Femur (tissue), 1 donor: Measurements from ENCODE around the gene CDHR2.
A peak's percentile ranks its signal among the peaks of the same experiment; 100 is the strongest.
"Not testable (repeated sequence)": the region's sequence is repeated elsewhere in the genome, so short reads cannot be mapped to it uniquely, and the experiment has no call there.

ENCODE experiments used
- DNase-seq: peaks from one replicate; pipeline ENCODE4 v3.0.0-alpha.2; 2017

CDHR2 gene

DNA sequence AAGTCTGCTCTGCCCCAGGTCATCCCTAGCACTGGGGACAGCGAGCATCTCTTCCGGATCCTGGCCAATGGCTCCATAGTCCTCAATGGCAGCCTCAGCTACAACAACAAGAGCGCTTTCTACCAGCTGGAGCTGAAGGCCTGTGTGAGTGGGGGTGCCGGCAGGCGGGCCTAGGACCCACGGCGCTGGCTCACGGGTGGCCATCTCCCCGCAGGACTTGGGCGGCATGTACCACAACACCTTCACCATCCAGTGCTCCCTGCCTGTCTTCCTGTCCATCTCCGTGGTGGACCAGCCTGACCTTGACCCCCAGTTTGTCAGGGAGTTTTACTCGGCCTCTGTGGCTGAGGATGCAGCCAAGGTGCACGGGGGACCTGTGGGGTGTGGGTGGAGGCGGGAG, 25.9 kb downstream of the CDHR2 start:
- no peak for DNase-seq

DNA sequence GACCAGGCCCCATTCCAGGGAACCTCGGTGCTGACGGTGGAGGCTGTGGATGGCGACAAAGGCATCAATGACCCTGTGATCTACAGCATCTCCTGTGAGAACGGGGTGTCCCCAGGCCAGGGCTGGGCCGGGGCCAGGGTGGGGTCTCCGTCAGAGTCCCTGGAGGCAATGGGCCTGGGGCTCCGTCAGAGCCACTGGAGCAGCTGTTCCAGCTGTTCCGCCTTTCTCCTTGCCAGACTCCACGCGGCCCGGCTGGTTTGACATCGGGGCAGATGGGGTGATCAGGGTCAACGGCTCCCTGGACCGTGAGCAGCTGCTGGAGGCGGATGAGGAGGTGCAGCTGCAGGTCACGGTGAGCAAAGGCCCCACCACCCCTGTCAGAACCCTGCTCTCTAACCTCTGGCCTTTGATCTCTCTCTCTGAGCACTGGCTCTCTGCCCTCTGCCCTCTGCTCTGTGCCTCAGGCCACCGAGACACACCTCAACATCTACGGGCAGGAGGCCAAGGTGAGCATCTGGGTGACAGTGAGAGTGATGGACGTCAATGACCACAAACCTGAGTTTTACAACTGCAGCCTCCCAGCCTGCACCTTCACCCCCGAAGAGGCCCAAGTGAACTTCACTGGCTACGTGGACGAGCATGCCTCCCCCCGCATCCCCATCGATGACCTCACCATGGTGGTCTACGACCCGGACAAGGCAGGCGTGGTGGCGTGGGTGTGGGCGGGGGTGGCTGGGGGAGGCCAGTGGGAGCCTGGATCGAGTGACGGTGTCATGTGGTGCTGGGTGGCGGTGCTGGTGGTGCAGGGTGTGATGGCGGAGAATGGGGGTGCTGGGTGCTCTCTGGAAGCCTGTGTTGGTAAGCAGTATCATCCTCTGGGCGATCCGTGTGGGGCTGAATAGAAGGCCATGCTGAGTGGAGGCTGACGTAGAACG, 26.6 kb downstream of the CDHR2 start:
- no peak for DNase-seq

DNA sequence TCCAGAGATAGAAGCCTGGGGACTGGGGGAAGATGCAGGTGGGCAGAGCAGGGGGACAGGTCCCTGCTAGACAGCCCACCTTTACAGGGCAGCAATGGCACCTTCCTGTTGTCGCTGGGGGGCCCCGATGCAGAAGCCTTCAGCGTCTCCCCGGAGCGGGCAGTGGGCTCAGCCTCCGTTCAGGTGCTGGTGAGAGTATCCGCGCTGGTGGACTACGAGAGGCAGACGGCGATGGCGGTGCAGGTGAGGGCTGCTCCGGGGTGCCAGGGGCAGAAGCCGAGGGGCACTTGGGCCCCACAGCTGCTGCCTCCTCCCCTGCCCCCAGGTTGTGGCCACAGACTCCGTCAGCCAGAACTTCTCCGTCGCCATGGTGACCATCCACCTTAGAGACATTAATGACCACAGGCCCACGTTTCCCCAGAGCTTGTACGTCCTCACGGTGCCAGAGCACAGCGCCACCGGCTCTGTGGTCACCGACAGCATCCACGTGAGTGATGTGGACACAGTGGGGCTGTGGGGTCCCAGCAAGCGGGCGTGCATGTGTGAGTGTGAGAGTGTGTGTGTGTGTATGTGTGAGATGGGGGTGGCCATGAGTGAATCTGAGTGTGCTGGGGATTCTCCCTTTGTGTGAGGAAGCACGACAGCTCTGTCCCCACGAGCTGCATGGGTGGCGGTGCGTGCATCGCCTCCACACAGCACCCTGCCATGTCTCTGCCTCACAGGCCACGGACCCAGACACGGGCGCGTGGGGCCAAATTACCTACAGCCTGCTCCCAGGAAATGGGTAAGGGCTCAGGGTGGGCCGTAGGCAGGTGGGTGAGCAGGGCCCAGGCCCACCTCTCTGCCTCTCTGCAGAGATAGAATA, 28.4 kb downstream of the CDHR2 start:
- no peak for DNase-seq

DNA sequence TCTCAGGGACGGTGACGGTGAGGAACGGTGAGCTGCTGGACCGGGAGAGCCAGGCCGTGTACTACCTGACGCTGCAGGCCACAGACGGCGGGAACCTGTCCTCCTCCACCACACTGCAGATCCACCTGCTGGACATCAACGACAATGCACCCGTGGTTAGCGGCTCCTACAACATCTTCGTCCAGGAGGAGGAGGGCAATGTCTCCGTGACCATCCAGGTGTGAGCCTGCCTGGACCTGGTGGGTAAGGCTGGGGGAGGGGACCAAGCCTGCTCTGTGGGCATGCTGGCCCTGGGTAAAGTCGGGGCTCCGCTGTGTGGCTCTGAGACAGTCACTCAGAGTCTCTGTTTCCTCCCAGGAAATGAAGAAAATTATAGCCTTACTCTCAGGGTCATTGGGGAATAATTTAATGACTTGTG, 29.3 kb downstream of the CDHR2 start:
- DNase-seq: peak; percentile 48

DNA sequence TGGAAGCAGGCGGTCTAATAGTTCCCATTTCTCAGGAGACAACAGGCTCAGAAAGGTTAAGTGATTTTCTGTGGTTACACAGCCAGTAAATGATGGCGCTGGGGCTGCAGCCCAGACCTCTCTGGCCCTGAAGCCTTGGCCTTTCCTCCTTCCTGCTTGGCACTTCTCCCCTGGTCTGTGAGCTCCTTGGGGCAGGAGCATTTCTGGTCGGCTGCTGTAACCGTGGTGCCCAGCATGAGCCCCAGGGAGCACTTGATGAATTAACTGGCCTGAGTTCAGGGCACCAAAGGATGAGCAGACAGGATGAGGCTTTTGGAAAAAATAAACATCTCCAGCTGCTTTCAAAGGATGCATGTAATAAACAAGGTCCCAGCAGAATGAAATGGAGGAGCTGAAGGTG, 30.2 kb downstream of the CDHR2 start:
- DNase-seq: no peak

DNA sequence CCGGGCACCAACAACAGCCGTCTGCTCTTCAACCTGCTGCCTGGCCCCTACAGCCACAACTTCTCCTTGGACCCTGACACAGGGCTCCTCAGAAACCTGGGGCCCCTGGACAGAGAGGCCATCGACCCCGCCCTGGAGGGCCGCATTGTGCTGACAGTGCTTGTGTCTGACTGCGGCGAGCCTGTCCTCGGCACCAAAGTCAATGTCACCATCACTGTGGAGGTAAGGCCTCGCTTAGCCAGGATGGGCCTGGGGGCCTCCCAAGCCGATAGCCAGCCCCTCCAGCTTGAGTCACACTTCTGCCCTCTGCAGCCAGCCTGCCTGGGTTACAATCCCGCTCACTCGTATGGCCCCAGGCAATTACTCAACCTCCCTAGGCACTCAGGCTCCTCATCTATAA, 32.2 kb downstream of the CDHR2 start:
- no peak for DNase-seq

DNA sequence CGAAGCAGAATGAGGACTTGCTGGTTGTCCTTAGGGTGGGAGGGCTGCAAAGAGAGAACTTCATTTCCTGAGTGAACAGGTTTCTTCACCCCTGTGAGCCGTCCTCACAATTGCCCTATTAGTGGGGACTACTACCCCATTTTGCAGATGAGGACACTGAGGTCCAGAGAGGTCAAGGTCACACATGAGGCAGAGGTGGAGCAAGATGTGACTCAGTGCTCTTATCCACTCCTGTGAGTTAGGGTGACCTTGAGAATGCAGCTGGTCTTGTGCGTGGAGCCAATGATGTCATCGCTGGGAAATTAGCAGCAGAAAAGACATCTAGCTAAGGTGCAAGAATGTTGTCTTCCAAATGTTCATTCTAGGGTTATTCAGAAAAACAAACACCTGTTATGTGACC, 33.9 kb downstream of the CDHR2 start:
- no peak for DNase-seq

DNA sequence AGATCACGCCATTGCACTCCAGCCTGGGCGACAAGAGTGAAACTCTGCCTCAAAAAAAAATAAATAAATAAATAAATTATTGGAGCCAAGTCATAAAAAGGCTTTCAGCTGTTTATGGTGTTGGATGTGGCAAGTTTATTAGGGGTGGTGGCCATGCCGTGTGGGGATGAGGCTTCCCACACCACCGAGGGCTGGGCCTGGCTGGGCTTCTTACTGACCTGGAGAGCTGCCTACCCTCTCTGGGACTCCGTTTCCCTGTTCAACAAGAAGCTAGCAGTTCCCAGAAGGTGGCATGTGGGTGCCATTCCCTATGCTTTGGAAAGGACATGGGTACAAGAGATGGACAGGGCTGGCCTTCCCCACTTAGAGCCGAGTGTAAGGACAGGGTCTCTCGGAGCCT, 38.3 kb downstream of the CDHR2 start:
- DNase-seq: no peak

DNA sequence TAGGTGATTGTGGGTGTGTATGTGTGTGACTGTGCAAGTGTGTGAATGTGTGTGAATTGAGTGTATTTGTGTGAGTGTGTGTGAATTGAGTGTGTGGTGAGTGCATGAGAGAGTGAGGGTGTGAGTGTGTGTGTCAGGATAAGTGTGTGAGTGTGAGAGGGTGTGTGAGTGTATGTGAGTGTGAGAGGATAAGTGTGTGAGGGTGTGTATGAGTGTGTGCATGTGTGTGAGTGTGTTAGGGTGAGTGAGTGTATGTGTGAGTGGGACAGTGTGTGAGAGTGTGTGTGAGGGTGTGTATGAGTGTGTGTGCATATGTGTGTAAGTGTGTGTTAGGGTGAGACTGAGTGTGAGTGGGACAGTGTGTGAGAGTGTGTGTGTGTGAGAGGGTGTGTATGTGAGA, 39.2 kb downstream of the CDHR2 start:
- no peak for DNase-seq

DNA sequence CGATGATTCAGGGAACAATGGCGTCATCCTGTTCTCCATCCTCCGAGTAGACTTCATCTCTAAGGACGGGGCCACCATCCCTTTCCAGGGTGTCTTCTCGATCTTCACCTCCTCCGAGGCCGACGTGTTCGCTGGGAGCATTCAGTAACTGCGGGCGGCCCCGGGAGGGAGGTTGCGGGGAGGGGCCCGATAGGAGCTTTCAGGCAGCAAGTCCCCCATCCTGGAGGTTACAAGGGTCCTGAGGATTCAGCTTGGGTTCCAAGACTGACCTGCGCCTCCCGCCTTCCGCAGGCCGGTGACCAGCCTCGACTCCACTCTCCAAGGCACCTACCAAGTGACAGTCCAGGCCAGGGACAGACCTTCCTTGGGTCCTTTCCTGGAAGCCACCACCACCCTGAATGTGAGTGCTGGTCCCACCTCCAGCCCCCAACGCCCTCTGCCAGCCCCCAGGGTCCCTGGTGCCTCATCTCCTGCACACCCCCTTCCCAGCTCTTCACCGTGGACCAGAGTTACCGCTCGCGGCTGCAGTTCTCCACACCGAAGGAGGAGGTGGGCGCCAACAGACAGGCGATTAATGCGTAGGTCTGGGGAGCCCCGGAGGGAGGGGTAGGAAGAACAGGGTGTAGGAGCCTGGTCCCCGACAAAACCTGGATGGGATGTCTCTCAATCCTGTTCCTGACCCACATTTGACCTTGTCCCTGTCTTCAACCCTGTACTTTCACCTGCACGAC, 40.1 kb downstream of the CDHR2 start:
- DNase-seq: no peak

DNA sequence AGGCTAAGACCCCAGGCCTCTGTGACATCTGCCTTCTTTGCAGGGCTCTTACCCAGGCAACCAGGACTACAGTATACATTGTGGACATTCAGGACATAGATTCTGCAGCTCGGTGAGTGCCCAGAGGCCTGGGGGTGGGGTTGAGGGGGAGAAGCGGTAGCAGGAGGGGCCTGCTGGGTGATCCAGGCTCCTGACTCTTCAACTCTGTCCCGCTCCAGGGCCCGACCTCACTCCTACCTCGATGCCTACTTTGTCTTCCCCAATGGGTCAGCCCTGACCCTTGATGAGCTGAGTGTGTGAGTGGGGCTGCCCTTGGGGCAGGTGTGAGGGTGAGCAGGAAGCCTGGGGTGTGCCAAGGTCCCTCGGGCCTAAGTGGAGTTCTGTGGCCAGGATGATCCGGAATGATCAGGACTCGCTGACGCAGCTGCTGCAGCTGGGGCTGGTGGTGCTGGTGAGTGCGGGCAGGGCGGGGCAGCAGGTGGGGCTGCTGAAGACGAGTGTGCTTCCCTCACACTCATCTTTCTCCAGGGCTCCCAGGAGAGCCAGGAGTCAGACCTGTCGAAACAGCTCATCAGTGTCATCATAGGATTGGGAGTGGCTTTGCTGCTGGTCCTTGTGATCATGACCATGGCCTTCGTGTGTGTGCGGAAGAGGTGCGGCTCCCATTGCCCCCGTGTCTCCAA, 41.0 kb downstream of the CDHR2 start:
- no peak for DNase-seq

DNA sequence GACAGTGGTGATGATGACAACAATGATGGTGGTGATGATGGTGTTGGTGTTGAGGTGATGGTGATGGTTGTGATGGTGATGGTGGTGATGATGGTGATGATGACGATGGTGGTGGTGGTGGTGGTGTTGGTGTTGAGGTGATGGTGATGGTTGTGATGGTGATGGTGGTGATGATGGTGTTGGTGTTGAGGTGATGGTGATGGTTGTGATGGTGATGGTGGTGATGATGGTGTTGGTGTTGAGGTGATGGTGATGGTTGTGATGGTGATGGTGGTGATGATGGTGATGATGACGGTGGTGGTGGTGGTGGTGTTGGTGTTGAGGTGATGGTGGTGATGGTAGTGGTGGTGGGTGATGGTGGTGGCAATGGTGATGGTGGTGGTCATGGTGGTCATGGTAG, 42.5 kb downstream of the CDHR2 start:
- not testable (repeated sequence) for DNase-seq

DNA sequence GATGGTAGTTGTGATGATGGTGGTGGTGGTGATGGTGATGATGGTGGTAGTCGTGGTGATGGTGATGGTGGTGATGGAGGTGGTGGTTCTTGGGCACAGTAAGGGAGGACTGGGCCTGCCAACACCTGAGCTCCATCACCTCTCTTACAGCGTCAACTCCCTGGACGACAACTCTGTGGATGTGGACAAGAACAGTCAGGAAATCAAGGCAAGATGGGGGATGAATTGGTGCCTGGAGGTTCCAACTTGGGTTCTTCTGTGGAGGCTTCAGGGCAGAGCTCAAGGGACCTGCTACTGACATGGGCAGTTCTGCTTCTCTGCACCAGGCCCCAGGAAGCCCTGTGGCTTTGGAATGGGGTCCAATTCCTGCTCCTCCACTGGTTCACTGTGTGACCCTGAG, 43.4 kb downstream of the CDHR2 start:
- DNase-seq: no peak

DNA sequence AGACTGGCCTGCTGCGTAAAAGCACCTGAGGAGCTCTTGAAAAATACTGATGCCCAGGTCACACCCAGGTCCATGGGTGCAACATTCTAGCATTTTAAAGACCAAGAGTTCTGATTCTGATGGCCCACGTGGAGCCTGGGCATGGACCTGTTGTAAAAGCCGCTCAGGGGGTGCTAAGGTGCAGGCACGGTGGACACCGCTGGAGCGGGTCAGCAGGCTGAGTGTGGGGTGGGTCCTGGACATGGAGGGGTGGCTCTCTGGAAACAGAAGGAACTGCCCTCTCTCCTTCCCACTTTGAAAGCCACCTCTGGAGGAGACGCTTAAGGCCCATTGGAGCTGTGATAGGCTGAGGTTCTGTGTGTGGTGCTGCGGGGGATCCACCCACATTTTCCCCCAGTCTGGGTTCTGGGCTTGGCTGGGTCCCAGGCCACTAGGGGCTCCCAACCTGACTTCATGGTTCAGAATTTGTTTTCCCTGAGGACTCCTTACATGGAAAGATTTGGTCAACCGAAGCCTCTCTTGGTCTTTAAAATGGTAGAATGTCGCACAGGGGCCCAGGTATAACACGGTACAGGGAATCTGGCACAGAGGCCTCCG, 44.2 kb downstream of the CDHR2 start:
- DNase-seq: no peak

DNA sequence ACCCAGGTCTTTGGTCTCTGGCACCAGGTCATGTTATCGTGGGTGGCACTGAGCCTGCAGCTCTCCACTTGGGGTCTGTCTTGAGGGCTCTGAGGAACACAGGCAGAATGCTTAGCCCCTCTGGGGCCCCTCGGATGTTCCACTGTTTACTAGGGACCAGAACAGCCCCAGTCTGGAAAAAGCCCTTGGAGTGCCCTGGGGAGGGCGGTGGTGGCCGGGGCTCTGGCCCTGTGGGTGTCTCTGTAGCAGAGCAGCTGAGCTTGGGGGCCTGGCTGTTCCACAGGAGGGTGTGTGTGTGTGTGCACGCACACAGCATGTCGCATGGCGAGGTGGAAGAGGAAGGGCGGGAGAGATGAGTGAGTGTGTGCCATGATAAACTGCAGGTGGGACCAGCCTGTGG, 45.4 kb downstream of the CDHR2 start:
- DNase-seq: no peak

DNA sequence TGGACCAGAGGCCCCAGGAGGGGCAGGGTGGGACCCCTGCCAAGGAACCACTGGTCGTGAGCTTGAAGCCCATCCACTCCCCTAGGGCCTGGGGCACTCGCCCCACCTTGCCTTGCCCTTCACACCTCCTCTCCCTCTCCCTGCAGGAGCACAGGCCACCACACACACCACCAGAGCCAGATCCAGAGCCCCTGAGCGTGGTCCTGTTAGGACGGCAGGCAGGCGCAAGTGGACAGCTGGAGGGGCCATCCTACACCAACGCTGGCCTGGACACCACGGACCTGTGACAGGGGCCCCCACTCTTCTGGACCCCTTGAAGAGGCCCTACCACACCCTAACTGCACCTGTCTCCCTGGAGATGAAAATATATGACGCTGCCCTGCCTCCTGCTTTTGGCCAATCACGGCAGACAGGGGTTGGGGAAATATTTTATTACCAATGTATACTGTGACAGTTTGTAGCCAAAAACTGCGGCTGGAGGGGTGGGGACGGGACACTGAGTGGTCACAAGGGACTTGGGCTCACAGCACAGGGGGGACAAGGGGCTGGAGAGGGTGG, 46.3 kb downstream of the CDHR2 start:
- no peak for DNase-seq

DNA sequence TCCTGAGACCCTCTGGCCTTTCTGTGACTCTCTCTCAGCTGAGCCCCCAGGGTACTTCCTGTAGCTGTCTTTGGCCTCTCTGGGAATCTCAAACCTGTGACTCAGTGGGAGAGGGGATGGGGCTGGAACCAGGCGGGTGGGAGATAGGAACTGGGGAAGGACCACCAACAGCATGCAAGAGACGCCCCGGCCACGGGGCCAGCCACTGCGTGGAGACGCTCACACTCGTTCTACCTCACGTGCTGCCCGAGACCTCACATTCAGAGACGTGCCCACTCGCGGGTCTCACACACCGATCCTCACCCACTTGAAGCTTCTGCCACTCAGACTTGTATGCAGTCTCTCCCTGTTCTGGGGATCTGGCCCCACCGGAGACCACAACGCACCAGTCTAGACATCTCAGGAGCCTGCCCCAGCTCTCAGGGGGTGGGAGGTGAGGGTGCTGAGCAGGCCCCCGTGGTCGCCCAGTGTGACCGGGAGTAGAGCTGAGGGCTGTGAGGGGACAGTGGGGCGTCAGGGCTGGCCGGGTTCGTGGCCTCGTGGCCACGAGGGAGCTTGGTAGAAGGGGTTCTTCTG, 47.0 kb downstream of the CDHR2 start:
- DNase-seq: no peak

DNA sequence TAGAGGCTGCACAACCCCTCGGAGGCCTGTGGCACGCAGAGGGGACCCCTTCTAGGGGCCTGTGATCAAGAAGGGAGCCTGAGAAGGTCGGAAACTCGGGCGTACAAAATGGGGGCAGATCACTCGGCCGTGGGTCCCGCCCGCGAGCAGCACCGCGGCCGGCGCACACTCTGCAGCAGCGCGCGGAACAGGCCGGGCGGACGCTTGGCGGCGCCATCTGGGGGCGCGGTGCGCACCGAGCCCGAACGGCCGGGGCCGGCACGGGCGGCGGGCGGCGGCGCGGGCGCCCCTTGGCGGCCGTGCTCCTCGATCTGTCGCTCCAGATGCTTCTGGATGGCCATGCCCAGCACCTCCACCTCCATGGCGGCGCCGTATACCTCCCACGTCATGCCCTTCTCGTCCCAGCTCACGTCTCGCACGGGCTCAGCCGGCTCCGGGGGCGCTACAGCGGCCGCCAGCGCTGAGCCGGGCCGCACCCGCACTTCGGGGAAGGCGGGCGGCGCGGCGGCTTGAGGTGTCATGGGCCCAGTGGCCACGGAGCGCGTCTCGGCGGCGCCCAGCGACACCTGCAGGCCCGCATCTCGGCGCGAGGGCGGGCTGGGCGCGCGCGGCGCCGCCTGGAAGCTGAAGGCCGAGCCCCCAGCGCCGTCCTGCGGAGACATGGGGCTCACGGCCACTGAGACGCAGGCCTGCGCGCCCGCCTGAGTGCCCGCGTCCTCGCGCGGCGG, 47.7 kb downstream of the CDHR2 start:
- peak; percentile 36 for DNase-seq

DNA sequence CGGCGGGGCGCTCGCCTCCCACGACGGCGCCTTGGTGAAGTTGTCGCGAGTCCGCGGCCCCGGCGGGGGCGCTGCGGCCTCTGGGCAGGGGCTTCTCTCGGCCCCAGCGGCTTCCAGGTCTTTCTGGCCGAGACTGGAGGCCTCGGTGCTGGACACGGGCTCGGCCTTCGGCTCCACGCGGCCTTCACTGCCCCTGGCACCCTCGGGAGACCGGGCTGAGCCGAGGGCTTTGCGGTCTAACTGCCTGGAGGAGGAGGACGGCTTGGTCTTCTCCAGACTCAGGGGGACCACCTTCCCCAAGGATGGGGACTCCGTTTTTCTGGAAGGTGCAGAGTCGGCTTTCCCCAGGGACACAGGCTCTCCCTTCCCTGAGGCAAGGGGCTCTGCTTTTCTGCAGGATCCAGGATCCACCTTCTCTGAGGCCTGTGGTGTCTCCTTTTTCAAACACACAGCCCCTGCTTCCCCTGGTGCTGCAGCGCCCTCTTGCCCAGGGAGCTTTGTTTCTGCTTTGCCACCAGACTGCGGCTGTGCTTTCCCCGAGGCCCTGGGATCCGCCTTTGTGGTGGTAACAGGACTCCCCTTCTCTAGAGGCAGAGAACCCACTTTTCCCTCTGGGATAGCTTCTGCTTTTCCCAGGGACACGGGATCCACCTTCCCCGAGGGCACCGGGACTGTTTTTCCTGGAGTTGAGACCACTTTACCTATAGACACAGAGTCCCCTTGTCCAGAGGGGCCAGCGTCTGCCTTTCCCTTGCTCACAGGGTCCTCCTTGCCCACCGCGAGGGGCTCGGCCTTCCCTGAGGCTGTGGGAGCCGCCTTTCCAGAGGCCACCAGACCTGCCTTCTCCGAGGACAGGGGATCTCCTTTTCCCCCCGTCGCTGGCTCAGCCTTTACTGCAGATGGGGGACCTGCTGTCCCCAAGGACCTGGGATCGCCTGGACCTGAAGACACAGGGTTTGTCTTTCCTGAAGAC, 48.6 kb downstream of the CDHR2 start:
- DNase-seq: no peak
